ENCODE results near the gene GEMIN5.
"Not testable (repeated sequence)": the region's sequence is repeated elsewhere in the genome, so short reads cannot be mapped to it uniquely, and the experiment has no call there.

Gene GEMIN5

GRCh38 chr5:154937718-154938466, at the start of gene GEMIN5:
Gene GEMIN5 (minus strand): TSS chr5:154938211. CDS start chr5:154938133, 78 bp downstream.
- DNase-seq: peak; percentile 59

- DNase-seq: no peak
Measured at GRCh38 chr5:154986151-154986550, 48.1 kb upstream of the GEMIN5 start.

GRCh38 chr5:154984946-154985516, 47.0 kb upstream of the GEMIN5 start:
- DNase-seq: no peak

- DNase-seq: not testable (repeated sequence)
Measured at GRCh38 chr5:154978294-154978693, 40.3 kb upstream of the GEMIN5 start.

GRCh38 chr5:154977409-154977808, 39.4 kb upstream of the GEMIN5 start:
- no peak for DNase-seq

GRCh38 chr5:154976082-154976481, 38.1 kb upstream of the GEMIN5 start:
- DNase-seq: not testable (repeated sequence)

GRCh38 chr5:154972476-154973080, 34.6 kb upstream of the GEMIN5 start:
- no peak for DNase-seq

GRCh38 chr5:154971501-154971900, 33.5 kb upstream of the GEMIN5 start:
- no peak for DNase-seq

- no peak for DNase-seq
Measured at GRCh38 chr5:154970759-154971158, 32.7 kb upstream of the GEMIN5 start.

- no peak for DNase-seq
Measured at GRCh38 chr5:154968953-154969352, 30.9 kb upstream of the GEMIN5 start.

- no peak for DNase-seq
Measured at GRCh38 chr5:154967421-154968024, 29.5 kb upstream of the GEMIN5 start.

GRCh38 chr5:154966874-154967273, 28.9 kb upstream of the GEMIN5 start:
- DNase-seq: no peak

GRCh38 chr5:154966081-154966841, 28.2 kb upstream of the GEMIN5 start:
- no peak for DNase-seq

GRCh38 chr5:154962494-154962893, 24.5 kb upstream of the GEMIN5 start:
- no peak for DNase-seq

- no peak for DNase-seq
Measured at GRCh38 chr5:154956712-154957111, 18.7 kb upstream of the GEMIN5 start.

- no peak for DNase-seq
Measured at GRCh38 chr5:154949781-154950180, 11.8 kb upstream of the GEMIN5 start.

GRCh38 chr5:154948313-154948712, 10.3 kb upstream of the GEMIN5 start:
- DNase-seq: no peak

- no peak for DNase-seq
Measured at GRCh38 chr5:154947778-154948177, 9.8 kb upstream of the GEMIN5 start.

- no peak for DNase-seq
Measured at GRCh38 chr5:154945695-154946301, 7.8 kb upstream of the GEMIN5 start.

- DNase-seq: no peak
Measured at GRCh38 chr5:154944716-154945115, 6.7 kb upstream of the GEMIN5 start.

GRCh38 chr5:154943527-154943926, 5.5 kb upstream of the GEMIN5 start:
- no peak for DNase-seq

GRCh38 chr5:154940772-154941620, 3.0 kb upstream of the GEMIN5 start, which contains the start of gene MRPL22:
Gene MRPL22 (plus strand): TSS chr5:154941073. CDS start chr5:154941111, 38 bp downstream.
- DNase-seq: peak; percentile 83
